ENCODE measurements around the gene SCAMP2.

SCAMP2 gene

GRCh38 chr15:74804935-74805334 lies 68.2 kb downstream of the SCAMP2 start:
- CTCF ChIA-PET: interaction anchor here (0.7 to 1.8 kb wide), 2 partner anchors 17 to 36 kb away, joined by 3 to 6 read pairs; no protein-coding TSS in a partner anchor
- POLR2A ChIA-PET: interaction anchor here (1.6 kb wide), 1 partner anchor 89 kb away, joined by 3 read pairs; no protein-coding TSS in a partner anchor

GRCh38 chr15:74802862-74803447 lies 70.2 kb downstream of the SCAMP2 start:
- TF ChIP-seq LEF1 (IDR thresholded peaks at IDR 0.05; ENCODE audit: borderline replicate concordance): no peak
- no peak for TF ChIP-seq NFRKB (IDR thresholded peaks at IDR 0.05)
- TF ChIP-seq FOXA1 (IDR thresholded peaks at IDR 0.05): no peak
- no peak for TF ChIP-seq SP1 (IDR thresholded peaks at IDR 0.05)
- no peak for TF ChIP-seq ARNT (IDR thresholded peaks at IDR 0.05)
- TF ChIP-seq FOXM1 (IDR thresholded peaks at IDR 0.05; ENCODE audit: borderline replicate concordance): no peak
- no peak for TF ChIP-seq TARDBP (IDR thresholded peaks at IDR 0.05)
- no peak for TF ChIP-seq CTBP1 (IDR thresholded peaks at IDR 0.05; ENCODE audit: borderline replicate concordance)
- TF ChIP-seq HDGF (IDR thresholded peaks at IDR 0.05; ENCODE audit: borderline replicate concordance): no peak
- ChIA-PET POLR2A (interaction anchor here (1.3 to 1.6 kb wide), 2 partner anchors 15 to 43 kb away, joined by 4 read pairs; no protein-coding TSS in a partner anchor), CTCF (no interaction called here)
- DNase-seq (ENCODE audit: extremely low spot score): no peak

More at GRCh38 chr15:74804935-74805334, 68.2 kb downstream of the SCAMP2 start:
- DNase-seq (ENCODE audit: extremely low spot score): no peak
- no peak for TF ChIP-seq LEF1 (IDR thresholded peaks at IDR 0.05; ENCODE audit: borderline replicate concordance)
- no peak for TF ChIP-seq HDGF (IDR thresholded peaks at IDR 0.05; ENCODE audit: borderline replicate concordance)
- no peak for TF ChIP-seq ZNF384 (IDR thresholded peaks at IDR 0.05)
- TF ChIP-seq SP1 (IDR thresholded peaks at IDR 0.05): no peak
- no peak for TF ChIP-seq BHLHE40 (IDR thresholded peaks at IDR 0.05; ENCODE audit: borderline replicate concordance)
- no peak for TF ChIP-seq L3MBTL2 (conservative IDR thresholded peaks at IDR 0.05)
- no peak for TF ChIP-seq FOXA1 (IDR thresholded peaks at IDR 0.05)
- no peak for TF ChIP-seq ELF4 (IDR thresholded peaks at IDR 0.05)
- TF ChIP-seq SUZ12 (IDR thresholded peaks at IDR 0.05): no peak
- TF ChIP-seq NFRKB (IDR thresholded peaks at IDR 0.05): no peak
- TF ChIP-seq FOXK2 (IDR thresholded peaks at IDR 0.05): no peak
- TF ChIP-seq, protein P1, sequence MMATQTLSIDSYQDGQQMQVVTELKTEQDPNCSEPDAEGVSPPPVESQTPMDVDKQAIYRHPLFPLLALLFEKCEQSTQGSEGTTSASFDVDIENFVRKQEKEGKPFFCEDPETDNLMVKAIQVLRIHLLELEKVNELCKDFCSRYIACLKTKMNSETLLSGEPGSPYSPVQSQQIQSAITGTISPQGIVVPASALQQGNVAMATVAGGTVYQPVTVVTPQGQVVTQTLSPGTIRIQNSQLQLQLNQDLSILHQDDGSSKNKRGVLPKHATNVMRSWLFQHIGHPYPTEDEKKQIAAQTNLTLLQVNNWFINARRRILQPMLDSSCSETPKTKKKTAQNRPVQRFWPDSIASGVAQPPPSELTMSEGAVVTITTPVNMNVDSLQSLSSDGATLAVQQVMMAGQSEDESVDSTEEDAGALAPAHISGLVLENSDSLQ (IDR thresholded peaks at IDR 0.05): no peak
- no peak for TF ChIP-seq CTBP1 (IDR thresholded peaks at IDR 0.05; ENCODE audit: borderline replicate concordance)
- no peak for TF ChIP-seq TARDBP (IDR thresholded peaks at IDR 0.05)
- no peak for TF ChIP-seq FOXM1 (IDR thresholded peaks at IDR 0.05; ENCODE audit: borderline replicate concordance)
- no peak for TF ChIP-seq ARNT (IDR thresholded peaks at IDR 0.05)

DNA sequence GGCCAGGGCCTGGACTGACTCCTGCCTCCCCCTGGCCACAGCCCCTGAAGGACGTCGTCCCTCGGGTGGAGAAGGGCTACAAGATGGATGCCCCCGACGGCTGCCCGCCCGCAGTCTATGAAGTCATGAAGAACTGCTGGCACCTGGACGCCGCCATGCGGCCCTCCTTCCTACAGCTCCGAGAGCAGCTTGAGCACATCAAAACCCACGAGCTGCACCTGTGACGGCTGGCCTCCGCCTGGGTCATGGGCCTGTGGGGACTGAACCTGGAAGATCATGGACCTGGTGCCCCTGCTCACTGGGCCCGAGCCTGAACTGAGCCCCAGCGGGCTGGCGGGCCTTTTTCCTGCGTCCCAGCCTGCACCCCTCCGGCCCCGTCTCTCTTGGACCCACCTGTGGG lies 70.9 kb downstream of the SCAMP2 start:
- ChIA-PET POLR2A (no interaction called here), CTCF (no interaction called here)
- no peak for TF ChIP-seq CTBP1 (IDR thresholded peaks at IDR 0.05; ENCODE audit: borderline replicate concordance)
- TF ChIP-seq TARDBP (IDR thresholded peaks at IDR 0.05): no peak
- TF ChIP-seq FOXK2 (IDR thresholded peaks at IDR 0.05): no peak
- no peak for TF ChIP-seq HDGF (IDR thresholded peaks at IDR 0.05; ENCODE audit: borderline replicate concordance)
- no peak for TF ChIP-seq L3MBTL2 (conservative IDR thresholded peaks at IDR 0.05)
- no peak for TF ChIP-seq NFRKB (IDR thresholded peaks at IDR 0.05)
- no peak for TF ChIP-seq ARNT (IDR thresholded peaks at IDR 0.05)
- no peak for TF ChIP-seq SP1 (IDR thresholded peaks at IDR 0.05)
- TF ChIP-seq, protein P1 (IDR thresholded peaks at IDR 0.05): no peak
- no peak for DNase-seq (ENCODE audit: extremely low spot score)

DNA sequence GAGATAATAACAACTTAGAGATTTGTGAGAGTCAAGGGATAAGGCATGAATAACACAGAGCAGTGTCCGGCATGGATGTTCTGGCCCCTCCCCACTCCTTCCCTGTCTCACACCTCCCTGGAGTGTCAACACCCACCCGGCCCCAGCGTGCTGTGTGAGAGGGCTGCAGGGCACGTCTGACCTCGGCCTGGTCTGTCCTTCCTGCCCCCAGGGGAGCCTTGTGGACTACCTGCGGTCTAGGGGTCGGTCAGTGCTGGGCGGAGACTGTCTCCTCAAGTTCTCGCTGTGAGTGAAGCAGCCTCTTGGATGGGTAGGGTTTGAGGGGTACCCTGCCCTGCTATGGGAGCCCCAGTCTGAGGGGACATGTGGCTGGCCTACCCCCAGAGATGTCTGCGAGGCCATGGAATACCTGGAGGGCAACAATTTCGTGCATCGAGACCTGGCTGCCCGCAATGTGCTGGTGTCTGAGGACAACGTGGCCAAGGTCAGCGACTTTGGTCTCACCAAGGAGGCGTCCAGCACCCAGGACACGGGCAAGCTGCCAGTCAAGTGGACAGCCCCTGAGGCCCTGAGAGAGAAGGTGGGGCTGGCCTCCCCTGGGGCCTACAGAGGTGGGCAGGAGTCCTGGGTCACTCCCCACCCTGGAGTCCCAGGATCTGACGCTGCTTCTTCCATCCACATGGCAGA lies 71.7 kb downstream of the SCAMP2 start:
- DNase-seq (ENCODE audit: extremely low spot score): no peak
- CTCF ChIA-PET: interaction anchor here (1.1 to 1.2 kb wide), 3 partner anchors 10 to 32 kb away, joined by 4 to 6 read pairs (median 5); no protein-coding TSS in a partner anchor
- POLR2A ChIA-PET: no interaction called here
- no peak for TF ChIP-seq LEF1 (IDR thresholded peaks at IDR 0.05; ENCODE audit: borderline replicate concordance)
- TF ChIP-seq FOXA1 (IDR thresholded peaks at IDR 0.05): no peak
- no peak for TF ChIP-seq HDGF (IDR thresholded peaks at IDR 0.05; ENCODE audit: borderline replicate concordance)
- TF ChIP-seq ELF4 (IDR thresholded peaks at IDR 0.05): no peak
- TF ChIP-seq BHLHE40 (IDR thresholded peaks at IDR 0.05; ENCODE audit: borderline replicate concordance): no peak
- TF ChIP-seq NFRKB (IDR thresholded peaks at IDR 0.05): no peak
- TF ChIP-seq ARNT (IDR thresholded peaks at IDR 0.05): no peak
- no peak for TF ChIP-seq TARDBP (IDR thresholded peaks at IDR 0.05)
- TF ChIP-seq L3MBTL2 (conservative IDR thresholded peaks at IDR 0.05): no peak
- no peak for TF ChIP-seq SUZ12 (IDR thresholded peaks at IDR 0.05)
- TF ChIP-seq SP1 (IDR thresholded peaks at IDR 0.05): no peak
- TF ChIP-seq, protein P1 (IDR thresholded peaks at IDR 0.05): no peak
- TF ChIP-seq ZNF384 (IDR thresholded peaks at IDR 0.05): no peak
- TF ChIP-seq FOXK2 (IDR thresholded peaks at IDR 0.05): no peak
- TF ChIP-seq CTBP1 (IDR thresholded peaks at IDR 0.05; ENCODE audit: borderline replicate concordance): no peak
- TF ChIP-seq FOXM1 (IDR thresholded peaks at IDR 0.05; ENCODE audit: borderline replicate concordance): no peak

- POLR2A ChIA-PET: no interaction called here
- DNase-seq (ENCODE audit: extremely low spot score): no peak
- TF ChIP-seq HDGF (IDR thresholded peaks at IDR 0.05; ENCODE audit: borderline replicate concordance) (no peak), L3MBTL2 (conservative IDR thresholded peaks at IDR 0.05) (no peak), NFRKB (IDR thresholded peaks at IDR 0.05) (no peak), FOXK2 (IDR thresholded peaks at IDR 0.05) (no peak)
- CTCF ChIA-PET: interaction anchor here (0.7 to 1.2 kb wide), 6 partner anchors 9 to 40 kb away, joined by 3 to 6 read pairs (median 4); no protein-coding TSS in a partner anchor
Observed at GRCh38 chr15:74800559-74801094, 72.5 kb downstream of the SCAMP2 start.

All from HEK293T (cell line).